GM21529 (cell line): ENCODE data around the gene AKR1E2.
A peak's percentile ranks its signal among the peaks of the same experiment; 100 is the strongest.

Source experiments
- ATAC-seq: cut with Tn5 transposase; IDR thresholded peaks from one replicate; pipeline ENCODE4 v1.9.1; 2021; ENCODE audit not compliant: unreplicated experiment

The AKR1E2 gene

GRCh38 chr10:4825868-4826791, at the start of gene AKR1E2:
Gene AKR1E2, plus strand, starts transcription at chr10:4826207. Its CDS starts 118 bp downstream, at chr10:4826325.
- no peak for ATAC-seq

- no peak for ATAC-seq
Observed at GRCh38 chr10:4776234-4776638, 49.8 kb upstream of the AKR1E2 start.

DNA sequence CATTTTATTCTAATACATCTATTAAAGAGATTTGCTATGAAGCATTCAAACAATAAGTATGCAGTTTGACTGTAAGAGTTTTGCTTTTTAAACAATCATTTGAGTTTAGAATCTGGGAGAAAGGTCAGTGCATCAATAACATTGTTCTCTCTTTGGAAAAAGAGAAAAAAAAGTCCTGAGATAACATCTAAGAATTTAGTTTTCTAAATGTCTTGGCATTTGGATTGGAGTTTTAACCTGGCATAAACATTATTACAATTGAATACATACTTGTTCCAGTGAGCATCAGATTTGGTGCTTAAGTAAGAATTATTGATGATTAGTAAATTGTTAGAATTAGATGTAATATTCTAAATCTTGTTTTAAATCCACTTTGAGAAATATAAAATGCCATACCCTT, 47.2 kb upstream of the AKR1E2 start:
- no peak for ATAC-seq

- ATAC-seq: no peak
Observed at GRCh38 chr10:4780091-4780490, 45.9 kb upstream of the AKR1E2 start.

- no peak for ATAC-seq
Observed at GRCh38 chr10:4780782-4781181, 45.2 kb upstream of the AKR1E2 start.

GRCh38 chr10:4781955-4782354, 44.1 kb upstream of the AKR1E2 start:
- no peak for ATAC-seq

DNA sequence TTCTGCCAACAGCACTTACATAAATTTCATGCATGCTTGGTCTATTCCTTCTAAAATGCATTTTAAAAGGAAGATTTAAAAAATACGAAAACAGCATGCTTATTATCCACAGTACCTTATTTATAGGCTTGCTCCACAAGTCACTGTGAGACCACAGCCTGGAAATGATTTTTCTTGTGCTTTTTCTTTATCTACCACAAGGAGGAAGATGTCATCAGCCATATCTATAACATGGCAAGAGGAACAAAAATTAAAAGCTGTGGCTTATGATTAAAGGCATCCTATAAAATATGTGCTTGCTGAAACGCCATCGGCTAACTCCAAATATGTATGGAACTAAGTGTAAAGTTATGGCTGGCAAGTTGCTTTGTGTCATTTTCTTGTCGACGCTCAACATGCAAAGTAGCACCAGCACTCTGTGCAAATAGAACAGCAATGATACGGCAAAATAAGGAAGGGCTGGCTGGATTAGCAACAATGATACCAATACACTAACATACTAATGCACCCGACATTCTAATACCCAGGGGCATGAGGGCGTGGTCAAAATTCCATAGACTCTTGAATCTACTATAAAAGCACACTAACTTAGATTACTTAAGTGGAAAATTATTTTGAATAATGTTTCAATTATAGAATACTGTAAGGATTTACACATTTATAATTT, 41.2 kb upstream of the AKR1E2 start:
- no peak for ATAC-seq

DNA sequence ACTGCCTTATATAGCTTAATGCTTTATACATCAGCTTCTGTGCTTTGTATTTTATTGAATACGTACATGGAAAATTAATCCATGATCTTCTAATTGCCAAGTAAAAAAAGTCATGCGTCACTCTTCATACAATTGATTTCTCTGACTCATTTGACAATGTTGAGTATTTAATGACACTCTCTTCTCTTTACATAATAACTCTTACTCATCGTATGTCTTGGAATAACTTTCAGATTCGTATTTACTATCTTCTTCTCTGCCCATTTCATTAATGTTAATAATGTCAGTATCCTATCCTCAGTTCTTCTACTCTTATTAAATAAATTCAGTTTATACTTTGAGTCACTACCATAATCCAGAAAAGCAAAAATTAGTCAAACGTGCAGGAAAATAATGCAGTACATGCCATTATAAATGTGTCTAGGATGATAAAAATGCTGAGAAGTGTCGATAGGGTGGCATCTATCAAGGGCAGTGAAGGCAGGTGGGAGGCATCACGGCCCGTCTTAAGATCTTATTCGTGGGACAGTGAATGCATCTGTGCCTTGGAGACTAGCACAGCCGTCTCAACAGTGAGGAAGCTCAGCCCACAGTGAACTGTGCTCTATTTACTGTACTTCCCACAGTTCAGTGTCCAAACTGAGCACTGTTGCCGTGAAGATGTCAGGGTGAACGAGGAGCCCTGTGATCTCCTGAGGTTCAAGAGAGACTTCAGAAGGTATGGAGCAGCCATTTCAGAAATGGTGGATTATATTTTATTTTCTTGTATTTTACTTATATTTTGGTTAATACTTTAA, 39.8 kb upstream of the AKR1E2 start:
- no peak for ATAC-seq

- no peak for ATAC-seq
Observed at GRCh38 chr10:4790045-4790444, 36.0 kb upstream of the AKR1E2 start.

- ATAC-seq: no peak
Observed at GRCh38 chr10:4790922-4791321, 35.1 kb upstream of the AKR1E2 start.

DNA sequence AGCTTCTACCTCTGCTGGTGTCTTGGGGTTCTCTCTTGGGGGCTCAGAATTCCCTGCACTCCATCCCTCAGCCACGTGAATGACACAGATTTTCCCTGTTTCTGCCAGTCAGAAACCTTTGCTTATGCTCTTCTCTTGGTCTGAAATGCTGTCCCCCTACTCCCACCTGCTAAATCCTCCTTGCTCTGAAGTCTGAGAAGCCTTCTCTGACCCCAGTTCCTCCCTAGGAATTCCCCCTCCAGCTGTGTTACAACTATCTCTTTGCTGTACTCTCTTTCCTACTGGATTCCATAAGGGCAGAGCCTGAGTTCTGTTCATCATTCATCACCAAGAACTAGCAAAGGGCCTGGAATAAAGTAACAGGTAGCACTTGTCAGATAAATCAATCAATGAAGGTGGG, 33.6 kb upstream of the AKR1E2 start:
- no peak for ATAC-seq

GRCh38 chr10:4801405-4801804, 24.6 kb upstream of the AKR1E2 start:
- ATAC-seq: no peak

DNA sequence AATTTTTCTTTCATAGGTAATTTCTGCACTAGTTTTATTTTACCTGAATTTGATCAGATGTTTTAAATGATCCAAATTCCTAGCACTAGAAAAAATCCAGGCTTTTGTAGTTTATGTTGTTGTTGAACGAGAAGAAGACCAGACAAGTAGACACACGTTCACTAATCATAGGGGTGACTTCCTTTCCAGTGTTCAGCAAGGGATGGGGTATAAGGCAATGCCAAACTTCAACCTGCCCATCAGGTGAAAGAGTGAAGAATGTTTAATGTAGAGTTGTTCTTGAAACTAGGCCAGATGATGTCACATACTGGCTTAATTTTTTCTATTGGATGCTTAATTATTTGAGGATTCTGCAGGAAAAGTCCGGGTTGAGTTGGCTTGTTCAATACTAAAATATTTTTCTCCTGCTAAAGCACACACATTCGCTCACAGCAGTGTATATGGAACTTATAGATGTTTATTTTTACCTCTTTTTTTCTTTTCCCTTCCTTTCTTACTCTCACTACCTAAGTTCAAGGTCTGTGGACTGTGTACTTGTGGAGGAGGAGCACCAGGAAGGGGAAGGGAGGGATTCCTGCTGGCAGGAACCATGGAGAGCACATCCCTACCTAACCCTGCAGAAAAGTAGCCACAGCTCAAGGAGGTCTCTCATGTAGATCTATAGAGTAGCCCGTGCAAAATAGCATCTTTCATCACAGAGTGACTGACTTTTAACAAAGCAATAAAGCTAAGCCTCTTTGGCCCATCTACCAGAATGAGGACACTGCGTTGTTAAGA, 23.1 kb upstream of the AKR1E2 start:
- no peak for ATAC-seq

GRCh38 chr10:4803822-4804221, 22.2 kb upstream of the AKR1E2 start:
- no peak for ATAC-seq

GRCh38 chr10:4804465-4804864, 21.5 kb upstream of the AKR1E2 start:
- no peak for ATAC-seq

GRCh38 chr10:4806534-4806933, 19.5 kb upstream of the AKR1E2 start:
- ATAC-seq: no peak

- ATAC-seq: peak; percentile 69
Observed at GRCh38 chr10:4807761-4808507, 18.1 kb upstream of the AKR1E2 start.

DNA sequence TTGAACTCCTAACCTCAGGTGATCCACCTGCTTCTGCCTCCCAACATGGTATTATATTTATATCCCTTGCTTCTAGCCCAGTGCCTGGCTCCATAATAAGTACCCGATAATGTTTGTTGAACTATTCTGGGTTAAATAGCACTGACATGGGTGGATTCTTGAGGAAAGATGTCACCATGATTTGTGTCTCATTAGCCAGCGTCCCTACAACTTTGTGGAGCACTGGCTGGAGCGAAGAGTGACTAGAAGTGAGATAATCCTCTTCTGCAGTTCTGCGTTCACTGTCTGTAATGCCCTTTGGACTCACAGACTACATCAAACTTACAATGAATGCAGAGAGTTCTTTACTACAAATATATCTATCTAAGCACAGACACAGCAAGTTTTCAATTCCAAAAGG, 16.9 kb upstream of the AKR1E2 start:
- no peak for ATAC-seq

DNA sequence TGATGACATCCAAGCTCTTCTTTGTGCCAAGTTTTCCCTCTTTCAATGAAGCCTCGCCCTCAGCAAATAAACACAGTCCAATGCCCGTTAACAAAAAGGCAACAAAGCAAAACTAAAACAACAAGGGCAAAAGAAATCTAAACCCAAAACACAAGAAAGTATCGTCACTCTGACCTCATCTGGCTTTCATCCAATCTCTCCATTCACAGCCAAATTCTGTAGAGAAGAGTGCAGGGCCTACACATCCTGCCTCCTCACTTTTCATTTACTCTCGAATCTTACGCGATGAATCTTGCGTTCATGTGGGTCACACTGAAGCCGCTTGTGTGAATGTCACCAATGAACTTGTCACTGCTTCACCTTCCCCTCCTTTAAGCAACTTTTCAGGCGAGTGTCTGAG, 15.9 kb upstream of the AKR1E2 start:
- no peak for ATAC-seq

GRCh38 chr10:4812046-4812445, 14.0 kb upstream of the AKR1E2 start:
- ATAC-seq: no peak
